Hepatocyte (in vitro differentiated cells): Measurements from ENCODE around the gene SHROOM3. TPM values are rescaled to one million over a fixed set of nuclear protein-coding genes. Genes with fewer than 3 reads are reported as not detected.
A peak's percentile ranks its signal among the peaks of the same experiment; 100 is the strongest.

ENCODE experiments used
- DNase-seq: peaks from one replicate; pipeline ENCODE4 v3.0.0-alpha.2; 2016; ENCODE audit warnings: low spot score
- H2AFZ ChIP-seq: fragments of 200-600 bp; sonication (generic); 2 replicates; pipeline ENCODE4 v1.6.0; 2016; ENCODE audit warnings: antibody characterized with exemption, mild to moderate bottlenecking
- H3K27ac ChIP-seq: fragments of 200-600 bp; sonication (generic); 2 replicates; pipeline ENCODE4 v1.5.1; 2016; ENCODE audit warnings: mild to moderate bottlenecking
- H3K27me3 ChIP-seq: fragments of 200-600 bp; sonication (generic); 2 replicates; pipeline ENCODE4 v1.6.1; 2016
- H3K36me3 ChIP-seq: fragments of 200-600 bp; sonication (generic); replicated peaks from 2 replicates; pipeline ENCODE4 v1.5.1; 2016; ENCODE audit warnings: low read depth; ENCODE audit not compliant: insufficient read depth
- H3K4me1 ChIP-seq: fragments of 200-600 bp; sonication (generic); 2 replicates; pipeline ENCODE4 v1.5.1; 2016; ENCODE audit warnings: mild to moderate bottlenecking, moderate library complexity; ENCODE audit not compliant: insufficient read depth
- H3K4me2 ChIP-seq: fragments of 200-600 bp; sonication (generic); 2 replicates; pipeline ENCODE4 v1.6.0; 2016
- H3K4me3 ChIP-seq: fragments of 200-600 bp; sonication (generic); 2 replicates; pipeline ENCODE4 v1.5.1; 2016; ENCODE audit warnings: mild to moderate bottlenecking
- H3K79me2 ChIP-seq: fragments of 200-600 bp; sonication (generic); 2 replicates; pipeline ENCODE4 v1.6.0; 2017; ENCODE audit warnings: mild to moderate bottlenecking
- H3K9me2 ChIP-seq: fragments of 200-600 bp; sonication (generic); replicated peaks from 2 replicates; pipeline ENCODE4 v1.6.0; 2017; ENCODE audit warnings: mild to moderate bottlenecking; ENCODE audit not compliant: insufficient read depth
- H3K9me3 ChIP-seq: fragments of 200-600 bp; sonication (generic); 2 replicates; pipeline ENCODE4 v1.5.1; 2016; ENCODE audit warnings: low read depth, mild to moderate bottlenecking
- H4K20me1 ChIP-seq: fragments of 200-600 bp; sonication (generic); 2 replicates; pipeline ENCODE4 v1.6.0; 2016; ENCODE audit warnings: mild to moderate bottlenecking; ENCODE audit not compliant: insufficient read depth, poor library complexity, severe bottlenecking
- EZH2 ChIP-seq: fragments of 200-600 bp; sonication (generic); IDR thresholded peaks from 2 replicates; pipeline ENCODE4 v1.6.1; 2016; ENCODE audit warnings: antibody characterized with exemption, mild to moderate bottlenecking, borderline replicate concordance
- EZH2phosphoT487 ChIP-seq: fragments of 200-600 bp; sonication (generic); IDR thresholded peaks from one replicate; pipeline ENCODE4 v1.6.1; 2018; ENCODE audit warnings: antibody characterized with exemption, mild to moderate bottlenecking, low read depth, moderate library complexity; ENCODE audit not compliant: unreplicated experiment, severe bottlenecking
- WGBS: methylation state at CpG from one replicate; pipeline ENCODE4 v1.1.6; 2016; ENCODE audit warnings: low lambda C conversion rate; ENCODE audit errors: missing lambda C conversion rate; 5-methylcytosine and 5-hydroxymethylcytosine counted together
- polyA plus RNA-seq: library from polyadenylated mRNA; unstranded; fragments of >200 nt; fragmentation: Nextera tagmentation; extraction: Ambion mirVana; gene quantifications from 2 replicates; pipeline ENCODE4 v1.2.1, GENCODE V29; 2016
- total RNA-seq: library from RNA; depleted of rRNA; stranded (reverse); fragments of >200 nt; gene quantifications from 2 replicates; pipeline ENCODE4 v1.2.3, GENCODE V29; 2014
- TF ChIP-seq, protein P1 (sequence below): fragments of 200-600 bp; sonication (generic); IDR thresholded peaks from 2 replicates; pipeline ENCODE4 v1.5.1; 2016; ENCODE audit warnings: antibody characterized with exemption, mild to moderate bottlenecking; ENCODE audit not compliant: poor library complexity

Gene SHROOM3
- total and polyA plus RNA-seq, 2 experiments from 2014 or later, result 35.0 to 63.1 TPM

DNA sequence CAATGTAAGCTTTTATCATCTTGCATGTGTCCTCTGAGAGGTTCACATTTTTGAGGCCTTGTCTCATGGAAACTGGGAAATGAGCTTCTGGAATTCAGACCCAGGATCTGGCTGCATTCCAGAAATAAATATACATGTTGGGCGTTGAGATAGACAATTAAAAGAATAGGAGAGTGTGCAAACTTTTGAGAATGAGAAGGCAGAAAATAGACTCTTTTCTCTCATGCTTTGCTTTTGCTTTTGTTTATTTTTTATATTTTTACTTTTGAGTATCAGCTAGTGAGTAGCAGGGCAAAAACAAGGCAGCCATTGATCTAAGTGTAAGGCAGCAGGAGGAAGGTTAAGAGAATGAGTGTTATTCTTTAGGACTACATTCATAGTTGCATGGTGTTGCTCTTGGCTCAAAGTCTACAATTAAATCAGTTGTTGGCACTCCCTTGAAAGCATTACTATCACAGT, 12.4 kb downstream of the SHROOM3 start:
- Histone ChIP-seq H3K4me1 (no peaks in the 10 kb centered on the region), H3K36me3 (no peaks in the 10 kb centered on the region), H2AFZ (no peak overlapping the region), H3K9me3 (no peaks in the 10 kb centered on the region), H3K79me2 (no peaks in the 10 kb centered on the region), H3K9me2 (no peaks in the 10 kb centered on the region), H3K4me2 (no peak overlapping the region), H4K20me1 (no peaks in the 10 kb centered on the region), H3K27me3 (no peaks in the 10 kb centered on the region), H3K27ac (no peak overlapping the region), H3K4me3 (no peak overlapping the region)
- whole genome bisulfite sequencing, result 56% methylated on average over 1 of the region's 1 CpG
- no peak for DNase-seq
- TF ChIP-seq EZH2phosphoT487, result no peak
- TF ChIP-seq EZH2, result no peak
- TF ChIP-seq, protein P1, sequence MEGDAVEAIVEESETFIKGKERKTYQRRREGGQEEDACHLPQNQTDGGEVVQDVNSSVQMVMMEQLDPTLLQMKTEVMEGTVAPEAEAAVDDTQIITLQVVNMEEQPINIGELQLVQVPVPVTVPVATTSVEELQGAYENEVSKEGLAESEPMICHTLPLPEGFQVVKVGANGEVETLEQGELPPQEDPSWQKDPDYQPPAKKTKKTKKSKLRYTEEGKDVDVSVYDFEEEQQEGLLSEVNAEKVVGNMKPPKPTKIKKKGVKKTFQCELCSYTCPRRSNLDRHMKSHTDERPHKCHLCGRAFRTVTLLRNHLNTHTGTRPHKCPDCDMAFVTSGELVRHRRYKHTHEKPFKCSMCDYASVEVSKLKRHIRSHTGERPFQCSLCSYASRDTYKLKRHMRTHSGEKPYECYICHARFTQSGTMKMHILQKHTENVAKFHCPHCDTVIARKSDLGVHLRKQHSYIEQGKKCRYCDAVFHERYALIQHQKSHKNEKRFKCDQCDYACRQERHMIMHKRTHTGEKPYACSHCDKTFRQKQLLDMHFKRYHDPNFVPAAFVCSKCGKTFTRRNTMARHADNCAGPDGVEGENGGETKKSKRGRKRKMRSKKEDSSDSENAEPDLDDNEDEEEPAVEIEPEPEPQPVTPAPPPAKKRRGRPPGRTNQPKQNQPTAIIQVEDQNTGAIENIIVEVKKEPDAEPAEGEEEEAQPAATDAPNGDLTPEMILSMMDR, result no peak

DNA sequence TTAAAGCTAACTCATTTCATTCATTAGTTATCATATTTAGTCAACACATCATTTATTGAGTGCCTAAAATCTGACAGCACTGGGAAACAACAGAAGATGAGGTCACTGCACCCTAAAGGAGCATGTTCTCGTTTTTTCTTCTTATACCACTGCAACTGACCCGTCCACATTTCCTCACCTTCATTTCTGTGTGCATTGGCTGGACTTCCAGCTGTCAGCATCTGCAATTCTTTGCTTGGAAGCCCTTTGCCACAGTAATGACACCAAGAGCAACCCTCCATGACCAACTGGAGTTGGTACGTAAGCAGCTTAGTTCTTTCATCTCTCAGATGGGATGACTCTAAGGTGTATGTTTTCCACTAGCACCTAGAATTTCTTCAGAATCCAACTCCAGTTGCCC, 13.2 kb downstream of the SHROOM3 start:
- Histone ChIP-seq H3K9me3 (no peaks in the 10 kb centered on the region), H3K27ac (no peak overlapping the region), H3K4me2 (no peak overlapping the region), H3K9me2 (no peaks in the 10 kb centered on the region), H3K4me1 (no peaks in the 10 kb centered on the region), H3K27me3 (no peaks in the 10 kb centered on the region), H4K20me1 (no peaks in the 10 kb centered on the region), H3K79me2 (no peaks in the 10 kb centered on the region), H2AFZ (no peak overlapping the region), H3K4me3 (no peak overlapping the region), H3K36me3 (no peaks in the 10 kb centered on the region)
- TF ChIP-seq EZH2 (no peak), EZH2phosphoT487 (no peak)
- TF ChIP-seq, protein P1, result no peak
- no peak for DNase-seq
- 85% methylated on average over 3 of the region's 3 CpGs for WGBS

DNA sequence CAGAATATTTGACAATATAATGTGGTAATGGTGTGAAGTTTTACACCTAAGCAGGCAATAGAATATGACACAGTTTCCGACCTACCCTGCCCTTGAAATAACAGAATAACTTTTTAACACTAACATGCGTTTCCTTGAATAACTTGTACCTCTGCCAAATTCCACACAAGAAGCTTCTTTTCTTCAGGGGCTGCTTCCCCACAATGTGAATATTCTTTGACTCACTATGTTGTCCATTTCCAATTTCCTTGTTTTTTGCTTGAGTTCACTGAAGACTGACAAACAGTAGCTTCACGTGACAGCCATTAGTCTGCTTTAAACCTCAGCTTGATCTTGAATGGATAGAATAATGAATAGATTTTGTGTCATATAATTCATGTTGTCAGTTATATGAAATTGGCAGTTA, 14.3 kb downstream of the SHROOM3 start:
- no peaks in the 10 kb centered on the region for H3K79me2 ChIP-seq
- H3K9me3 ChIP-seq, result no peaks in the 10 kb centered on the region
- no peaks in the 10 kb centered on the region for H3K4me1 ChIP-seq
- H3K9me2 ChIP-seq, result no peaks in the 10 kb centered on the region
- H3K27me3 ChIP-seq, result no peaks in the 10 kb centered on the region
- no peaks in the 10 kb centered on the region for H4K20me1 ChIP-seq
- 75% methylated on average over 3 of the region's 3 CpGs for WGBS
- no peak overlapping the region for H3K27ac ChIP-seq
- H2AFZ ChIP-seq, result no peak overlapping the region
- TF ChIP-seq EZH2, result no peak
- no peak overlapping the region for H3K4me3 ChIP-seq
- H3K36me3 ChIP-seq, result no peaks in the 10 kb centered on the region
- no peak for DNase-seq
- no peak overlapping the region for H3K4me2 ChIP-seq

DNA sequence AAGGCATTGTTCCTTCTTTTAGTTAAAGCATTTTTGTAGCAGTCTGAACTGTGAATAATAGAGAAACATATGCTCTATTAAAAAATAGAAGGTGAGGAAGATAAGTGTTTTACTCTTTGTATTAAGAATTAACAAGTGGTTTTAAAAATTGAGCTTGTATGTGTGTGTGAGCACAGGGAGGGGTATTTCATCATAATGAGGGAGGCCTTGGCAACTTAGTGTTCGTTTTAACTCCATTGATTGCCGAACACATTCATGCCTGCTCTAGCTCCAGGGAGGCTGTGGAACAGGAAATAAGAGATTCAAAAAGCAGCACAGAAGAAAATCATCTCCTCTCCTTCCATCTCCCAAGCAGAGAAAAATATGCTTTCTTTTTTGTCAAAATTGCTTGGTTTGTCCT, 14.8 kb downstream of the SHROOM3 start:
- Histone ChIP-seq H3K27me3 (no peaks in the 10 kb centered on the region), H3K4me2 (no peak overlapping the region), H4K20me1 (no peaks in the 10 kb centered on the region), H3K27ac (no peak overlapping the region), H3K79me2 (no peaks in the 10 kb centered on the region), H3K36me3 (no peaks in the 10 kb centered on the region), H3K9me3 (no peaks in the 10 kb centered on the region), H2AFZ (no peak overlapping the region), H3K4me1 (no peaks in the 10 kb centered on the region), H3K4me3 (no peak overlapping the region), H3K9me2 (no peaks in the 10 kb centered on the region)
- peak; percentile 11 for DNase-seq
- 53% methylated on average over 2 of the region's 2 CpGs for WGBS
- no peak for TF ChIP-seq EZH2phosphoT487
- no peak for TF ChIP-seq EZH2
- TF ChIP-seq, protein P1, result no peak
